HG02571 (cell line): ENCODE data around the gene USP17L27.
"Not testable (repeated sequence)": the region's sequence is repeated elsewhere in the genome, so short reads cannot be mapped to it uniquely, and the experiment has no call there.

Experiments used
- ATAC-seq: cut with Tn5 transposase; IDR thresholded peaks from one replicate; pipeline ENCODE4 v1.9.1; 2021; ENCODE audit warnings: mild to moderate bottlenecking, moderate library complexity; ENCODE audit not compliant: unreplicated experiment

The USP17L27 gene, protein sequence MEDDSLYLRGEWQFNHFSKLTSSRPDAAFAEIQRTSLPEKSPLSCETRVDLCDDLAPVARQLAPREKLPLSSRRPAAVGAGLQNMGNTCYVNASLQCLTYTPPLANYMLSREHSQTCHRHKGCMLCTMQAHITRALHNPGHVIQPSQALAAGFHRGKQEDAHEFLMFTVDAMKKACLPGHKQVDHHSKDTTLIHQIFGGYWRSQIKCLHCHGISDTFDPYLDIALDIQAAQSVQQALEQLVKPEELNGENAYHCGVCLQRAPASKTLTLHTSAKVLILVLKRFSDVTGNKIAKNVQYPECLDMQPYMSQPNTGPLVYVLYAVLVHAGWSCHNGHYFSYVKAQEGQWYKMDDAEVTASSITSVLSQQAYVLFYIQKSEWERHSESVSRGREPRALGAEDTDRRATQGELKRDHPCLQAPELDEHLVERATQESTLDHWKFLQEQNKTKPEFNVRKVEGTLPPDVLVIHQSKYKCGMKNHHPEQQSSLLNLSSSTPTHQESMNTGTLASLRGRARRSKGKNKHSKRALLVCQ

DNA sequence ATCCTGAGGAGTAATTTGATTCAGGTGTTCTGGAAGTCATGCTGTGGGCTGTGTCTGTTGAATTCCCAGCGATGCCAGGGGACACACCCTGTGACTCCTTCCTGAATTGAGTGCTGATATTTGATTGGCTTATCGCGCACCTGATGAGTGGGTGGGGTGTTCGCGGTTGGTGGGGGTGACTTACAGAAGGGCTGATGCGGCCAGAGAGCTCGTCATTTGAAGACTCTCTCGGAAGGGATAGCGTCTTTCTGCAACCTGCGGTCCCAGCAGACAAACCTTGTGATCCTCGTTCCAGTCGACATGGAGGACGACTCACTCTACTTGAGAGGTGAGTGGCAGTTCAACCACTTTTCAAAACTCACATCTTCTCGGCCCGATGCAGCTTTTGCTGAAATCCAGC lies at the start of gene USP17L27:
Gene USP17L27 (plus strand): TSS at position 301 of the 400 bp plus-strand sequence. CDS start 0 bp downstream, at position 301.
- ATAC-seq: not testable (repeated sequence)

DNA sequence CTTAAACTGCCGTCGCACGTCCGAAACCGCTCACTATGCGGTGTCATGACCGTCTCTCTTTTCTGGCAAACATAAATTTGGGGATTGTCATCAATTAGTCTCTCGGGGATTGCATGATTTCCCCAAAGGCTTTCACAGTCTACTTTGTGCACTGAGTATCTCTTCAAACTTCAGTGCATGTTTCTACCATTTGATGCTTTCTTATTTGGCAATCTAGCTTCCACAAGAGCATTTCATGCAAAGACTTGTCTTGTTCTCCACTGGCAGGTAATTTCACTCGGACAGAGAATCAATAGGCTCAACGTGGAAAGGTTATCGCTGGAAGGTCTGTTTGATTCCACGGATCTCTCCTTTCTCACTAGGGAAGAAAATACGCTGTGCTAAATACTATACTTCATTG lies 19.8 kb upstream of the USP17L27 start:
- ATAC-seq: not testable (repeated sequence)

DNA sequence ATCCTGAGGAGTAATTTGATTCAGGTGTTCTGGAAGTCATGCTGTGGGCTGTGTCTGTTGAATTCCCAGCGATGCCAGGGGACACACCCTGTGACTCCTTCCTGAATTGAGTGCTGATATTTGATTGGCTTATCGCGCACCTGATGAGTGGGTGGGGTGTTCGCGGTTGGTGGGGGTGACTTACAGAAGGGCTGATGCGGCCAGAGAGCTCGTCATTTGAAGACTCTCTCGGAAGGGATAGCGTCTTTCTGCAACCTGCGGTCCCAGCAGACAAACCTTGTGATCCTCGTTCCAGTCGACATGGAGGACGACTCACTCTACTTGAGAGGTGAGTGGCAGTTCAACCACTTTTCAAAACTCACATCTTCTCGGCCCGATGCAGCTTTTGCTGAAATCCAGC lies 19.1 kb upstream of the USP17L27 start, which contains the start of gene USP17L24:
Gene USP17L24 (plus strand): TSS at position 301 of the 400 bp plus-strand sequence. CDS start 0 bp downstream, at position 301.
- ATAC-seq: not testable (repeated sequence)

DNA sequence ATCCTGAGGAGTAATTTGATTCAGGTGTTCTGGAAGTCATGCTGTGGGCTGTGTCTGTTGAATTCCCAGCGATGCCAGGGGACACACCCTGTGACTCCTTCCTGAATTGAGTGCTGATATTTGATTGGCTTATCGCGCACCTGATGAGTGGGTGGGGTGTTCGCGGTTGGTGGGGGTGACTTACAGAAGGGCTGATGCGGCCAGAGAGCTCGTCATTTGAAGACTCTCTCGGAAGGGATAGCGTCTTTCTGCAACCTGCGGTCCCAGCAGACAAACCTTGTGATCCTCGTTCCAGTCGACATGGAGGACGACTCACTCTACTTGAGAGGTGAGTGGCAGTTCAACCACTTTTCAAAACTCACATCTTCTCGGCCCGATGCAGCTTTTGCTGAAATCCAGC lies 14.3 kb upstream of the USP17L27 start, which contains the start of gene USP17L25:
Gene USP17L25 (plus strand): TSS at position 301 of the 400 bp plus-strand sequence. CDS start 0 bp downstream, at position 301.
- not testable (repeated sequence) for ATAC-seq

DNA sequence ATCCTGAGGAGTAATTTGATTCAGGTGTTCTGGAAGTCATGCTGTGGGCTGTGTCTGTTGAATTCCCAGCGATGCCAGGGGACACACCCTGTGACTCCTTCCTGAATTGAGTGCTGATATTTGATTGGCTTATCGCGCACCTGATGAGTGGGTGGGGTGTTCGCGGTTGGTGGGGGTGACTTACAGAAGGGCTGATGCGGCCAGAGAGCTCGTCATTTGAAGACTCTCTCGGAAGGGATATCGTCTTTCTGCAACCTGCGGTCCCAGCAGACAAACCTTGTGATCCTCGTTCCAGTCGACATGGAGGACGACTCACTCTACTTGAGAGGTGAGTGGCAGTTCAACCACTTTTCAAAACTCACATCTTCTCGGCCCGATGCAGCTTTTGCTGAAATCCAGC lies 9.6 kb upstream of the USP17L27 start, which contains the start of gene USP17L26:
Gene USP17L26 (plus strand): TSS at position 301 of the 400 bp plus-strand sequence. CDS start 0 bp downstream, at position 301.
- not testable (repeated sequence) for ATAC-seq

DNA sequence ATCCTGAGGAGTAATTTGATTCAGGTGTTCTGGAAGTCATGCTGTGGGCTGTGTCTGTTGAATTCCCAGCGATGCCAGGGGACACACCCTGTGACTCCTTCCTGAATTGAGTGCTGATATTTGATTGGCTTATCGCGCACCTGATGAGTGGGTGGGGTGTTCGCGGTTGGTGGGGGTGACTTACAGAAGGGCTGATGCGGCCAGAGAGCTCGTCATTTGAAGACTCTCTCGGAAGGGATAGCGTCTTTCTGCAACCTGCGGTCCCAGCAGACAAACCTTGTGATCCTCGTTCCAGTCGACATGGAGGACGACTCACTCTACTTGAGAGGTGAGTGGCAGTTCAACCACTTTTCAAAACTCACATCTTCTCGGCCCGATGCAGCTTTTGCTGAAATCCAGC lies 4.8 kb upstream of the USP17L27 start, which contains the start of gene USP17L5:
Gene USP17L5 (plus strand): TSS at position 301 of the 400 bp plus-strand sequence. CDS start 0 bp downstream, at position 301.
- ATAC-seq: not testable (repeated sequence)

DNA sequence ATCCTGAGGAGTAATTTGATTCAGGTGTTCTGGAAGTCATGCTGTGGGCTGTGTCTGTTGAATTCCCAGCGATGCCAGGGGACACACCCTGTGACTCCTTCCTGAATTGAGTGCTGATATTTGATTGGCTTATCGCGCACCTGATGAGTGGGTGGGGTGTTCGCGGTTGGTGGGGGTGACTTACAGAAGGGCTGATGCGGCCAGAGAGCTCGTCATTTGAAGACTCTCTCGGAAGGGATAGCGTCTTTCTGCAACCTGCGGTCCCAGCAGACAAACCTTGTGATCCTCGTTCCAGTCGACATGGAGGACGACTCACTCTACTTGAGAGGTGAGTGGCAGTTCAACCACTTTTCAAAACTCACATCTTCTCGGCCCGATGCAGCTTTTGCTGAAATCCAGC lies 4.6 kb downstream of the USP17L27 start, which contains the start of gene USP17L28:
Gene USP17L28 (plus strand): TSS at position 301 of the 400 bp plus-strand sequence. CDS start 0 bp downstream, at position 301.
- ATAC-seq: not testable (repeated sequence)

DNA sequence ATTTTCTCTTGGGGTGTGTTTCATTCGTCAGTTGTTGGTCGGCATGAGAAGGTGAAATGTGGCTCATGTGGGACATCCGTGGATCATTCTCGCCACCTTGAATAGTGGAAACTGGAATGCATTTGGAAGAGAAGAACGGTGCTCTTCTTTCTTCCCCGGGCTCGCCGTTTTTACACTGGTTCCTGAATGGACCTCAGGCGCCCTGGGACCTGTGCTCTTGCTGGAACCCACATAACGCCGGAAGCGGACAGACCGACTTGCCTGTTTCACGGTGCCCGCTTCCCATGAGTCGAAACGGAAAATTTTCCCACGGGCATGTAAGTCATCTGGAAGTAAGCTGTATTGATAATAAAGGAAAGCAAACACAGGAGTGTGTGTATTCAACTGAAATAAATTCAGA lies 6.9 kb downstream of the USP17L27 start:
- ATAC-seq: not testable (repeated sequence)

DNA sequence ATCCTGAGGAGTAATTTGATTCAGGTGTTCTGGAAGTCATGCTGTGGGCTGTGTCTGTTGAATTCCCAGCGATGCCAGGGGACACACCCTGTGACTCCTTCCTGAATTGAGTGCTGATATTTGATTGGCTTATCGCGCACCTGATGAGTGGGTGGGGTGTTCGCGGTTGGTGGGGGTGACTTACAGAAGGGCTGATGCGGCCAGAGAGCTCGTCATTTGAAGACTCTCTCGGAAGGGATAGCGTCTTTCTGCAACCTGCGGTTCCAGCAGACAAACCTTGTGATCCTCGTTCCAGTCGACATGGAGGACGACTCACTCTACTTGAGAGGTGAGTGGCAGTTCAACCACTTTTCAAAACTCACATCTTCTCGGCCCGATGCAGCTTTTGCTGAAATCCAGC lies 9.4 kb downstream of the USP17L27 start, which contains the start of gene USP17L29:
Gene USP17L29 (plus strand): TSS at position 301 of the 400 bp plus-strand sequence. CDS start 0 bp downstream, at position 301.
- not testable (repeated sequence) for ATAC-seq

DNA sequence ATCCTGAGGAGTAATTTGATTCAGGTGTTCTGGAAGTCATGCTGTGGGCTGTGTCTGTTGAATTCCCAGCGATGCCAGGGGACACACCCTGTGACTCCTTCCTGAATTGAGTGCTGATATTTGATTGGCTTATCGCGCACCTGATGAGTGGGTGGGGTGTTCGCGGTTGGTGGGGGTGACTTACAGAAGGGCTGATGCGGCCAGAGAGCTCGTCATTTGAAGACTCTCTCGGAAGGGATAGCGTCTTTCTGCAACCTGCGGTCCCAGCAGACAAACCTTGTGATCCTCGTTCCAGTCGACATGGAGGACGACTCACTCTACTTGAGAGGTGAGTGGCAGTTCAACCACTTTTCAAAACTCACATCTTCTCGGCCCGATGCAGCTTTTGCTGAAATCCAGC lies 18.9 kb downstream of the USP17L27 start, which contains the start of gene USP17L30:
Gene USP17L30 (plus strand): TSS at position 301 of the 400 bp plus-strand sequence. CDS start 0 bp downstream, at position 301.
- ATAC-seq: not testable (repeated sequence)

DNA sequence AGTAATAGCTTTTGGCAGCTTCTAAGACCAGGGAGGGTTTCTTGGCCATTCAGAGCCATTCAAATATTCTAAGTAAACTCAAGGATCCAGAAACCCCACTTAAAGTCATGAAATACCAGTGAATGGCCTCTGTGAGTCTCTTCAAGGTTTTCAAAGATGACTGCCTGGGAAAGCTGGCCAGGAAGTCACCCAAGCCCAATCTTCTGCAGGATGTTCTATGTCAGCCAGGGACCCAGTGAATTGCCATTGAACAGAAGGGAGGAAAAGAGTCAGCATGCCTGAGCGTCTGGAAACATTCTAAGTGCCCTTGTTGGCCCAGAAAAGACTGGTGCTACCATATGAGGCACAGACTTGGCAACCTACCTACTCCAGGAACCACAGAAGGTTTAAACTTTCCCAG lies 35.9 kb downstream of the USP17L27 start:
- not testable (repeated sequence) for ATAC-seq

DNA sequence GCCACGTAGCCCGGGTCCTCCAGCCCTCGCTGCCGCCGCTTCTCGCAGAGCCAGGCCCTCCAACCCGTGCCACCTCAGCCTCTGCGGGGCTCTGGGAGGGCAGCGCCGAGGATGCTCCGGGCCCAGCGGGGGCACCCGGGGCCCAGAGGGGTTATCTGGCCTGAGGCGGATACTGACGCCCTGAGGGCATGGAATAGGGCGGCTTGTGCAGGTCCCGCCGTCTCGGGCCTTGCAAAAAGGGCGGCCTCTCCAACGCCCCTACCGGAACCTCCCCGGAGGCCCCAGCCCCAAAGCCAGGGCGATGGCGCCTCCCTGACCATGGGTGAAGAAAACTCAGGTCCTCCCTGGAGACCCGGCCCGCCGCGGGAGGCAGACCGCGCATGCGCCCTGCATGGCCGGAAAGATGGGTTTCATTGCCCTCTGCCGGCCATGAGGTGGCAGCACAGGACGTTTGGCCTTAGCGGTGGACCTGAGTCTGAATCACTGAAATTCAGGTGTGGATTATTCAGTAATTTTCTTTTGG lies 37.1 kb downstream of the USP17L27 start:
- ATAC-seq: not testable (repeated sequence)

DNA sequence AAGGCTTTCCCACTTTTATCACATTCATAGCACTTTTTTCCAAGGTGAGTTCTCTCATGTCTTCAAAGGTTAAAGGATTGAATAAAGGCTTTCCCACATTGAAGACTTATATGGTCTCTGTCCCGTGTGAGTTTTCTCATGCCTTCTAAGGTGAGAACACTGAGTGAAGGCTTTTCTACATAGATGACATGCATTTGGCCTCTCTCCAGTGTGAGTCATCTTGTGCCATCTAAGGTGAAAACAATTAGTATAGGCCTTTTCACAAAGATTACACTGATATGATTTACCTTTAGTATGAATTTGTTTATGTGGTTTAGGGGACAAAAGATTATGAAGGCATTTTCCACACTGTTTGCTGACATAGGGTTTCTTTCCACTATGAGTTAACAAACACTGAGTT lies 40.2 kb downstream of the USP17L27 start:
- ATAC-seq: no peak

DNA sequence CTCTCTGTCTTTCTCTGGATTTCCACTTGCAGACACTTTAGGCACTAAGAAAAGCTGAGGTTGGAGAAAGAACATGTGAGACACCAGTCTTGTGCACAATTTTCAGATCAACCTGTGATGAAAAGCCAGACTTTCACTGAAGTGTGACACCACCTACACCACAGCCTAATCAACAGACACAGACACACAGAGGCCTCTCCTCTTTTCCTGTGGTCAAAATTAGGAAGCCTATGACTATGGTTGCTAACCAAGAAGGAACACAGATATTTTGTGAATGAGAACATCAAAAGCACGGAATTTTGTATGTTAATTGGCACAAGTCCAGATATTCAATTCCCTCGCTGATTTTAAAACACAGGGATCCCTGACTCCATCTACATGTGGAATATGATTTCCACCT lies 45.1 kb downstream of the USP17L27 start:
- ATAC-seq: not testable (repeated sequence)
